Activated B cell treated with CpG ODN at 0.5 μM for 24 hours (primary cell): Measurements from ENCODE around the gene PIEZO2. TPM values are rescaled to one million over a fixed set of nuclear protein-coding genes. Genes with fewer than 3 reads are reported as not detected.

ENCODE experiments used
- ATAC-seq: fragments of 200-7000 bp; cut with Tn5 transposase; one replicate; pipeline ENCODE4 v1.10.0; 2021; ENCODE audit warnings: low read depth, mild to moderate bottlenecking, moderate library complexity
- CTCF ChIA-PET: fragments of 350-600 bp; sonication (Branson Sonifier 250); formaldehyde crosslinking; loops from one replicate; lab custom pipeline; 2021; ENCODE audit warnings: antibody characterized with exemption; lab: Charles Lee
- POLR2A ChIA-PET: fragments of 350-600 bp; sonication (Branson Sonifier 250); formaldehyde crosslinking; loops from one replicate; lab custom pipeline; 2021; ENCODE audit warnings: antibody characterized with exemption; lab: Charles Lee
- DNase-seq: peaks from one replicate; pipeline ENCODE4 v3.0.0; 2022
- H3K27ac Mint-ChIP-seq: one replicate; pipeline ENCODE4 v1.8.0; 2020; ENCODE audit warnings: mixed read lengths
- H3K27me3 Mint-ChIP-seq: one replicate; pipeline ENCODE4 v1.8.0; 2021; ENCODE audit warnings: mixed read lengths
- H3K36me3 Mint-ChIP-seq: one replicate; pipeline ENCODE4 v1.8.0; 2021; ENCODE audit warnings: low read depth, mixed read lengths
- H3K4me1 Mint-ChIP-seq: one replicate; pipeline ENCODE4 v1.8.0; 2021; ENCODE audit warnings: mixed read lengths
- H3K4me3 Mint-ChIP-seq: one replicate; pipeline ENCODE4 v1.8.0; 2020; ENCODE audit warnings: mild to moderate bottlenecking, mixed read lengths
- H3K9me3 Mint-ChIP-seq: one replicate; pipeline ENCODE4 v1.8.0; 2020; ENCODE audit warnings: mixed read lengths
- intact Hi-C: fragments of 100-400 bp; cut with micrococcal nuclease; formaldehyde crosslinking; loops from one replicate; pipeline ENCODE4 v1.15.1; 2024
- total RNA-seq: library from RNA; stranded (reverse); gene quantifications from 2 replicates; pipeline ENCODE4 v1.2.3, GENCODE V29; 2022
- TF ChIP-seq, protein P1 (sequence below): fragments of 200-600 bp; IDR thresholded peaks from one replicate; pipeline ENCODE4 v1.8.0; 2022; ENCODE audit warnings: antibody characterized with exemption, mild to moderate bottlenecking

The PIEZO2 gene
- total RNA-seq, 1 donor from 2014 or later, result not detected

DNA sequence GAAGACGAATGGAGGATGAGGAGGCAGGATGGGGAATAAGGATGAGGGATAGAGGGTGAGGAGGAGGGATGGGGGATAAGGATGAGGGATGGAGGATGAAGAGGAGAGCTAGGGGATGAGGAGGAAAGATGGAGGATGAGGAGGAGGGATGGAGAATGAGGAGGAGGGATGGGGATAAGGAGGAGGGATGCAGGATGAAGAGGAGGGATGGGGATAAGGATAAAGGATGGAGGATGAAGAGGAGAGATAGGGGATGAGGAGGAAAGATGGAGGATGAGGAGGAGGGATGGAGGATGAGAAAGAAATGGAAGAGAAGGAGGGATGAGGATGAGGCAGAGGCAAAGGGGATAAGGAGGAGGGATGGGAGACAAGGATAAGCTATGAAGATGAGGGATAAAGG lies 393.5 kb downstream of the PIEZO2 start:
- CTCF ChIA-PET, result no interaction called here
- ATAC-seq (no peak), DNase-seq (no peak)
- H3K27ac Mint-ChIP-seq, result no peak overlapping the region
- H3K4me3 Mint-ChIP-seq, result no peak overlapping the region
- H3K4me1 Mint-ChIP-seq, result no peaks in the 10 kb centered on the region
- no peaks in the 10 kb centered on the region for H3K9me3 Mint-ChIP-seq
- intact Hi-C loops, result no loop called here
- H3K36me3 Mint-ChIP-seq, result no peaks in the 10 kb centered on the region
- peaks cover 2% of the 10 kb centered on the region for H3K27me3 Mint-ChIP-seq
- TF ChIP-seq, protein P1, sequence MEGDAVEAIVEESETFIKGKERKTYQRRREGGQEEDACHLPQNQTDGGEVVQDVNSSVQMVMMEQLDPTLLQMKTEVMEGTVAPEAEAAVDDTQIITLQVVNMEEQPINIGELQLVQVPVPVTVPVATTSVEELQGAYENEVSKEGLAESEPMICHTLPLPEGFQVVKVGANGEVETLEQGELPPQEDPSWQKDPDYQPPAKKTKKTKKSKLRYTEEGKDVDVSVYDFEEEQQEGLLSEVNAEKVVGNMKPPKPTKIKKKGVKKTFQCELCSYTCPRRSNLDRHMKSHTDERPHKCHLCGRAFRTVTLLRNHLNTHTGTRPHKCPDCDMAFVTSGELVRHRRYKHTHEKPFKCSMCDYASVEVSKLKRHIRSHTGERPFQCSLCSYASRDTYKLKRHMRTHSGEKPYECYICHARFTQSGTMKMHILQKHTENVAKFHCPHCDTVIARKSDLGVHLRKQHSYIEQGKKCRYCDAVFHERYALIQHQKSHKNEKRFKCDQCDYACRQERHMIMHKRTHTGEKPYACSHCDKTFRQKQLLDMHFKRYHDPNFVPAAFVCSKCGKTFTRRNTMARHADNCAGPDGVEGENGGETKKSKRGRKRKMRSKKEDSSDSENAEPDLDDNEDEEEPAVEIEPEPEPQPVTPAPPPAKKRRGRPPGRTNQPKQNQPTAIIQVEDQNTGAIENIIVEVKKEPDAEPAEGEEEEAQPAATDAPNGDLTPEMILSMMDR, result no peak
- POLR2A ChIA-PET, result no interaction called here

DNA sequence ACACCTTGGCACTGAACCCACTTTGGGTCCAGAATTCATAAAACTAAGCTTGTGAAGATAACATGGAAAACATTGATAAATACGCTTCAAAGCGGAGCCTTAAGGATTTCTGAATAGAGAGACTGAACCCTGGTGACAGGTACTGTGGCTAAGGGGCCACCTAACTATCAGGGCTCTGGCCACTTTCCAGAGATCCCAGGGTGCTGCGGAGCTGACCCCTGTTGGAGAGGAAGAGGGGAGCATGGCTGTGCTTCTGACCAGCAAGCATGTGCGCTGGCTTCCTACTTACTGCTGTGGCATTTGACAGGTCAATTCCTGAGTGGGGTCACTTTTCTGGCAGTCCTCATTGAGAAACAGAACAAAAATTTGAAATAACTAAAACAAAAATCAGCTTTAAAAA lies 395.2 kb downstream of the PIEZO2 start:
- intact Hi-C loops, result no loop called here
- Mint-ChIP-seq H3K4me1 (no peaks in the 10 kb centered on the region), H3K9me3 (no peaks in the 10 kb centered on the region), H3K36me3 (no peaks in the 10 kb centered on the region), H3K27me3 (peaks cover 2% of the 10 kb centered on the region), H3K4me3 (no peak overlapping the region), H3K27ac (no peak overlapping the region)
- ATAC-seq (no peak), DNase-seq (no peak)
- ChIA-PET CTCF (no interaction called here), POLR2A (no interaction called here)
- TF ChIP-seq, protein P1, result no peak

DNA sequence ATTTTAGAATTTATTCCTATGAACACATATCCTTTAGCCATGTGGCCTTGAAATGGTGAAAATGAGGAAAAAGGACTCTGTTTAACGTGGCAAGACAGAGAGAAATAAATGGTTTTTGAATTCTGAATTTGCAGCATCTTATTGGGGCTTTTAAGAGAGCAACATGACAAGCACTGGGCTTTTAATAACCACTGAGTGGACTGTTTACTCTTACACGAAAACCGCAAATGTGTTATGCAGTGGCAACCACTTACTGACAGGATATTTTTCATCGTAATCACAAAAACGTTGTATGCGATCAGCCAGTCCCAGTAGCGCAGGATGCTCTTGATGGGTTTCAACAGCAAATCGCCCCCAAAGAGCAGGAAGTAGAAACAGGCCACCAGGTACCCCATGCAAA lies 397.0 kb downstream of the PIEZO2 start:
- CTCF ChIA-PET, result no interaction called here
- intact Hi-C loops, result no loop called here
- H3K36me3 Mint-ChIP-seq, result no peaks in the 10 kb centered on the region
- H3K27me3 Mint-ChIP-seq, result peaks cover 2% of the 10 kb centered on the region
- DNase-seq, result no peak
- H3K27ac Mint-ChIP-seq, result no peak overlapping the region
- H3K9me3 Mint-ChIP-seq, result no peaks in the 10 kb centered on the region
- POLR2A ChIA-PET, result no interaction called here
- H3K4me3 Mint-ChIP-seq, result no peak overlapping the region
- TF ChIP-seq, protein P1, result no peak
- ATAC-seq, result no peak
- no peaks in the 10 kb centered on the region for H3K4me1 Mint-ChIP-seq

DNA sequence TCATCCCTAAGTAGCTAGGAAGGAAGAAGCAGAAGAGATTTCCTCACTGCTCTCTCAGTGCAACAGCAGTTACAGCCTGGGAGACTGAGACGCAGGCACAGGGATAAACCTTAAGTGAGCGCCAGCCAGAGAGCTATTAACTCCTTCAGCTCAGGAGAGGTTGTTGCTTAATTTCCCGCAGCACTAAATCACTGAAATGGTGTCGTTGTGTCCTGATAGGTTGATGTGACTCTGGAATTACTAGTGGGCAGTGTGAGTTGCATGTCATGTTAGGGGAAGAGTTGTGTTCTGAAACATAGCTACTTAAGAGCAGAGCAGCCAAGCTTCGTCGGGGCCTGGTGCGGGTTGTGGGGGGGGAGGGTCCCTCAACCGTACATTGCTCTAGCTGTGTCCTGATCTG lies 397.7 kb downstream of the PIEZO2 start:
- intact Hi-C loops, result no loop called here
- ChIA-PET CTCF (no interaction called here), POLR2A (no interaction called here)
- no peak for ATAC-seq
- Mint-ChIP-seq H3K27me3 (peaks cover 2% of the 10 kb centered on the region), H3K27ac (no peak overlapping the region), H3K36me3 (no peaks in the 10 kb centered on the region), H3K4me3 (no peak overlapping the region), H3K9me3 (no peaks in the 10 kb centered on the region), H3K4me1 (no peaks in the 10 kb centered on the region)
- no peak for DNase-seq
- TF ChIP-seq, protein P1, result no peak

DNA sequence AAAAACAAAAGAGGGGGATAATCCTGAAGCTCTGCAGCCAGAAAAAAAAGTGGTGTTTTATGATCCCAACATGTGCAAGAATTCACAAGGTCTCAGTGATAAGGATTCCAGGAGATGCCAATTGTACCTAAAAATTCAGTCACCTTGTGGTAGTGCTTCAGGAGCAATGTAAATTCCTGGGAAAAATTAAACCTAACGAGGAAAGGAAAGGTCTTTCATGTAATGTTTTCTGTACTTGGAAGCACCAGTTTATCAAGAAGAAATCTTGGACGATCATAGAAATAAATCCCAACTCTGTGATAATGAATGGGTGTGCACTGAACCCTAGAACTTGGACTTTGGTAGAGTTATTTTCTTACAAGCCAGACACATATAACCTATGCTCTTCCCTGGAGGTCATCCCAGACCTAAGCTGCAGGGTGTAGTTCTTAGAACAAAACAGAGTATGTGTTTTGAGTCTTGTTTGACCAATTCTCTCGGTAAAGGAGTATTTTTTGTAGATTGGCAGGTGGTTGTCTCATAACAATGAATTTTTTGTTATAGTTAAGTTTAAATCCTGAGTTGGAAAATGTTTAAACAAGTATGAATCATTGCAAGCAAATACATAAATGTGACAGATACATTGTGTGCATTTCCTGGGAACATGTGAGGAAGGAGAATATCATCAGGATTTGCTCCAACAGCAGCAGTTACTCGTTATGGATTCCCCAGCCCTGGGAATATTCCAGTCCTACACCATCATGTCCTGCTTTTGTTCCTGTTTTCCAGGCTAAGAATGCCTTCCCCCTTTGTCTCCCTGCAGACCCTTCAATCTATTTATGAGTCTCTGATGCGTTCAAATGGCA lies 399.0 kb downstream of the PIEZO2 start:
- no peak for ATAC-seq

More for the DNA sequence above, 399.0 kb downstream of the PIEZO2 start:
- ChIA-PET CTCF (no interaction called here), POLR2A (no interaction called here)
- TF ChIP-seq, protein P1, result no peak
- intact Hi-C loops, result no loop called here
- Mint-ChIP-seq H3K27ac (no peak overlapping the region), H3K4me3 (no peak overlapping the region), H3K9me3 (no peaks in the 10 kb centered on the region), H3K36me3 (no peaks in the 10 kb centered on the region), H3K27me3 (peaks cover 2% of the 10 kb centered on the region), H3K4me1 (no peaks in the 10 kb centered on the region)
- DNase-seq, result no peak
